Stimulated activated CD4-positive, alpha-beta T cell treated with anti-CD3 and anti-CD28 coated beads, Interleukin-2, amount 100 ng/mL, for 48 hours (primary cell): ENCODE results near the gene WNT7B.

ENCODE experiments used
- DNase-seq, 2 donors: peaks; one replicate each; pipeline ENCODE4 v3.0.0-alpha.2; 2020

Gene WNT7B

DNA sequence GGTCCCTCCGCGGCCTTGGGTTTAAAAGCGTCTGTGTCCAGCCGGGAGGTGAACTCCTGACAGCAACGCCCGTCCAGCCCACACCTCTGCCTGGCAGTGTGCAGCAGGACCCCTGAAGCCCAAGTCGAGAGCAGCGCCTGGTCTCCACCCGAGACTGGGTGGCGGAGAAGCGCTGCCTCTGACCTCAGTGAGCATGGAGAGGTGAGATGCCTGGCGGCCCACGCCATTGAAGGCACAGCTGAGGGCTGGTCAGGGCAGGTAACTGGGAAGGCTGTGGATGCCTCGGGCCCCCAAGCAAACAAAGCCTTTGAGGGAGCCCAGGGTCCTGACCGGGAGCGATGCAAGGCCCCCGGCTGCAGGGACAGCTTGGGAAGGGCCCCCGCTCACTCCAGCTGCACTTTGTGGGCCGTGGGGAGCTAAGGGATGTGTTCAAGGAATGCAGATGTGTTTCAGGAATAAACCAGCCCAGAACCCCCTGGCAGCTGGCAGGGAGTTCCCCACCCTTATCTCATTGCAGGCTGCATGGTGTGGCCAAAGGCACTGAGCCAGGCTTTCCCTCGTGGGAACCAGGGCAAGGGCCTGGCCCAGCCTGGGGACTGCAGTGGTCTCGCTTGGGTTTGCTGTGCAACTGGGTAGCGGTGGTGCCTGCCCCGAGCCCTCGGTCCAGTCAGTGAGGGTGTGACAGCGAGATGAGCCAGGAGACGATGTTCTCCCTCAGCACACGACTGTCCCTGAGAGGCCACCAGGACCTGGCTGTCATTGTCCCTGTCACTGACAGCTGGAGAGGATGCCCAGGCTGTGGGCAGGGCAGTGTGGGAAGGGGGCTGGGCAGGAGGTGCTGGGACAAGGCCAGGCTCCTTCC lies 92.5 kb downstream of the WNT7B start:
- no peak for DNase-seq

GRCh38 chr22:45883811-45884170 lies 93.2 kb downstream of the WNT7B start:
- no peak for DNase-seq

DNA sequence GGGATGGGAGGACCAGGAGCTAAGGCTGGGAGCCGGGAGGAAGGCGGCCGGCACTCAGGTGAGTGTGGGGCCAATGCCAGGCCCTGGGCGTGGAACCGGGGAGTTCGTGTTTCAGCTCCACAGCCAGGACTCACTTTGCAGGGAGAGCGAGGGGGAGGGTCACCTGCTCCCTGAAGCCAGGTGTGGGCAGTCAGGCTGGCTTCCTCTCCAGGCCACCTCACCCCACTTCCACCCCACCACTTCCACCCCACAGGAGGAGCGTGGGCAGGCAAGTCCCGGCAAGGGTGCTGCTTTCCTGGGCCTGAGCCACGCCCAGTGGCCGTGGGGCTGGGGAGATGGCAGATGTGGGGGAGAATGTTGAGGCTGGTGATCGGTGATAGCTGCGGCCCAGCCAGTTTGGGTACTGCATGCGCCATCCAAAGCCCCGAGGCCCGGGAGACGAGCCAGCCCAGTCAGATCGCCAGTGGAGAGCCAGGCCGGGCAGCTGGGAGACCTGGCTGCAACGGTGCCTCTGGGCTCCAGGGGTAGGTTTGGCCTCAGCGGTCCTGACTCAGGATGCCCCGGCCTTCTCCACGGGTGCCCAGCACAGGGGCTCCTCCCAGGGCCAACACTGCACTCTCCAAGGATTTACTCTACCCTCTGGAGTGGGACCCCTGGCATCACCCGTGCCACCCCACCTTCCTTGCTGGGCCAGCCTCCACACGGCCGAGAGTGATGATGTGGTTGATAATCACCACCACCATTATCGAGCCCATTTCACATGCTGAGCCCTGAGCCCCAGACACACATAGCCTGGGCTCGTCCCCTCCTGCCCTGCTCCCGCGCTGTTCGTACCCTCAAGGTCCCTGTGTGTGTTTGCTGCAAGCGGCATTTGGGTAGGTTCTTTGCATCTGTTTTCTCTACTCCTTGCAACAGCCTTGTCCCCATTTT lies 93.8 kb downstream of the WNT7B start:
- no peak for DNase-seq

- no peak for DNase-seq
Observed at GRCh38 chr22:45881524-45881875, 95.5 kb downstream of the WNT7B start.

GRCh38 chr22:45880716-45881523 lies 96.0 kb downstream of the WNT7B start:
- DNase-seq, result no peak

DNA sequence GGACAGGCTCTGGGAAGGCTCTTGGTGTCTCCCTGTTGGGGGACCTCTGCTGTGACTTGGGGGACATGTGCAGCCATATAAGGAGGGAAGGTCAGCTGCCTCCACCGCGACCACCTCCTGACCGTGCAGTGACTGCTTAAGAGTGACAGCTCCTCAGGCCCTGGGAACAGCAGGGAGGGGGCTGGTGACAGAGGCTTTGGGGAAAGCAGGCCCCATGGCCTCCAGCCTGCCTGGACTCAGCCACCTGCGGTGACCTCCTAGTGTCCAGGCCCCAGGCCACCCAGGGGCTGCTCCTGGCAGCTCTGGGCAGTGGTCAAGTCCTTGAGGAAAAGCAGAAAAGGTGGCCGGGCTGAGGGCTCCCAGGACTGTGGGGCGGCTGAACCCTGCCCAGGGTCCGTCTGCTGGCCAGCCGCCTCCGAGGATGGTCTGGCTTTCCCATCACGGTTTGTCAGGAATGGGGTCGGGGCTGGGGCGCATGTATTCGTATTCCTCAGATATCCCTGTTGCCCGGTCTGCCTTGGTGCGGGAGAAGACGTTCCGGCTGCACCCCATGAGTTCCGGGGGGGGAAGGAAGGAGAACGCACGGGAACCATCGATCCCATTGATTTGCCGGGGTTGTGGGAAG lies 96.8 kb downstream of the WNT7B start:
- no peak for DNase-seq

DNA sequence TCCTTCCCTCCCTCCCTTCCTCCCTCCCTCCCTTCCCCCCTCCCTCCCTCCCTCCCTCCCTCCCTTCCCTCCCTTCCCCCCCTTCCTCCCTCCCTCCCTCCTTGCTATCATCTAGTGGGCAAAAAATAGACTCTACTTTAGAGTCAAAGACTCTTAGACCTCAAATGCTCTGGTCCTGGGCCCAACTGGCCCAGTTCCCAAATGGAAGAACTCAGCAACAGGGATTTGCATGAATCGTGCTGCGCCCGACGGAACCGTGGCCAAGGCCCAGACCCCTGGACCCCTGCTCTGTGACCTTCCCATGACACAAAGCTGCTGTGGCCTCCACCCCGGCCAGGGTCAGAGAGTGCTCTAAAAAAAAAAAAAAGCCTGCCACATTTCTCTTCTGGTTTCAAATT lies 97.4 kb downstream of the WNT7B start:
- DNase-seq, result no peak

DNA sequence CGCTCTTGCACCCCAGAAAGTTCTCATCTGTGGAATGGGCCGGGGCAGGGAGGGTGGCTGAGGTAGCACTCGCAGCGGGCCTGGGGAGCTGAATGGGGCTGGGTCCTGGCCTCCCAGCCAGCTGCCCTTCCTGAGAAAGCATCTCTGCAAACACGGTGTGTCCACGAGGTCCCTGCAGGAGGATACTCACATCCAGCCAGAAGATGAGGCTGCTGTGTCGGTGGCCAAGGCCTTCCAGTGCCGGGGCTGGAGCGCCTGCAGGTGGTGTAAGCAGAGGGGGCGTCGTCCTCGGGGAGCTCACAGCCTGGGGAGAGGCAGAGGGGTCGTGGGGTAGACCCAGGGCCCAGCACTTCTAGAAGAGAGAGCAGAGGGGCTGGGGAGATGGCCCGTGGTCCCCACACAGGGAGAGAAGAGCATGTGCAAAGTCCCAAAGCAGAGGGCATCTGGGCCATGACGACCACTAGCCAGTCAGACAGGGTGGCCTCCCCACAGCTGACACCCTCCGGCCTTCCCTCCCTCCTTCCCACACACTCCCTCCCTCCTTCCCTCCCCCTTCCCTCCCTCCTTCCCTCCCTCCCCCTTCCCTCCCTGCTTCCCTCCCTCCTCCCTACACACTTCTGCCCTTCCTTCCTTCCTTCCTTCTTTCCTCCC lies 97.9 kb downstream of the WNT7B start:
- DNase-seq, result no peak

DNA sequence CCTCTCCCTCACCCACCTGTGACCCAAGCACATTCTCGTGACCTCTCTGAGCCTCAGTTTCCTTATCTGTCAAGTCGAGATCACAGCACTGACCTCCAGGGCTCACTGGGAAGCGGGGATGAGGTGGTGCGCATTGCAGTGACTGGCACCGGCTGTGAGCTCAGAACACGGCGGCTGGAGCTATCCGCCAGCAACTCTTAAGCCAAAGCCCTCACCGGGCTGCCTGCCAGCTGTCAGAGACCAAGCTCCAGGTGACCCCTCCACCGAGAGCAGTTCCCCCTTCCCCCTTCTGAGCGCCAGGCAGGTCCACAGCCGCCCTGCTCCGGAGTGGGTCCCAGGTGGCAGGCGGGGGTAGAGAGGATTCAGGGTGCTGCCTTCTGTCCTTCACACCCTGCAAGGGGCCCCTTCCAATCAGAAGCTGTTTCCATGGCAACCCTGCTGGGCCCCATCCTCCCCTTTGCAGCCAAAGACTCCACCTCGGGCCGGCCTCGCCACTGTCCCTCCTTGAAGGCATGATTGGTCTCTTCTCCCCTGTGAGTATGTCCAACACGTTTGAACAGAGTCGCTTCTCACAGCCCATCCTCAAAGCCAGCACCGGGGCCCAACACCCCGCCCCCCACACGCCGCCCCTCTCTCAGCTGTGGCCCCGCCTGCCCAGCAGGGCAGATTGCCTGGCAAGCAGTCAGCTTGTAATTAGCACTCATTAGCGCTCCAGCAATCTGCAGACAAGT lies 98.7 kb downstream of the WNT7B start:
- DNase-seq, result no peak

DNA sequence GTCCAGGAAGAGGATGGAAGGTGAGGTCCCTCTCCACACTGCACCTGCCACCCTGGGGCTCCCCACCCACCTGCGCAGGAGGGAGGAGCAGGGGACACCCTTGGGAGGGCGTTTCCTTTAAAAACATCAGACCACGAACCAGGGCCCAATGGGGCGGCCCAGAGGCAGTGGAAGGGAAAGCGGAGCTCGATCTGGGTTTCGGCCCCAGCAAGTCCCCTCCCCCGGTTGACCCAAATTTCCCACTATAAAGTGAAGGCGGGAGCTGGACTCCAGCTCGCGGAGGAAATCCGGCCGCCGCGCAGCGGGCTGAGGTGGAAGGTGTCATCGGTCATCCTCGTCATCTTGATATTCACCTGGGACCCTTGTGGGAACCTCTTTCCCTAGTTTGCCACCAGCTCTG lies 99.3 kb downstream of the WNT7B start:
- no peak for DNase-seq

DNA sequence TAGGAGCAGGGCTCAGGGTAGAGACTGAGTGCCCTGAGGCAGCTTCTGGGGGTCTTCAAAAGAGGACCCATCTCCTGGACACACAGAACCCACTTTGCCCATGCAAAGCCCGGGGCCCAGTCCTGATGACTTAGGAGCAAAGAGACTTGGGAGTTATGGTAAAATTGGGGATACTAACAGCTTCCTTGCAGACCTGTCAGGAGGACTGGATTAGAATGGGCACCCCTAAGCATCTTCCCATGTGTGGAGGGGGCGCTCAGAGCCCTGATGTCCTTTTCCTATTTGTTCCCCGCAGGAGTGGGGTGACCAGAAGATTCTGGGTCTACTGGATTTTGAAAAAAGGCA lies 100.0 kb downstream of the WNT7B start:
- no peak for DNase-seq

DNA sequence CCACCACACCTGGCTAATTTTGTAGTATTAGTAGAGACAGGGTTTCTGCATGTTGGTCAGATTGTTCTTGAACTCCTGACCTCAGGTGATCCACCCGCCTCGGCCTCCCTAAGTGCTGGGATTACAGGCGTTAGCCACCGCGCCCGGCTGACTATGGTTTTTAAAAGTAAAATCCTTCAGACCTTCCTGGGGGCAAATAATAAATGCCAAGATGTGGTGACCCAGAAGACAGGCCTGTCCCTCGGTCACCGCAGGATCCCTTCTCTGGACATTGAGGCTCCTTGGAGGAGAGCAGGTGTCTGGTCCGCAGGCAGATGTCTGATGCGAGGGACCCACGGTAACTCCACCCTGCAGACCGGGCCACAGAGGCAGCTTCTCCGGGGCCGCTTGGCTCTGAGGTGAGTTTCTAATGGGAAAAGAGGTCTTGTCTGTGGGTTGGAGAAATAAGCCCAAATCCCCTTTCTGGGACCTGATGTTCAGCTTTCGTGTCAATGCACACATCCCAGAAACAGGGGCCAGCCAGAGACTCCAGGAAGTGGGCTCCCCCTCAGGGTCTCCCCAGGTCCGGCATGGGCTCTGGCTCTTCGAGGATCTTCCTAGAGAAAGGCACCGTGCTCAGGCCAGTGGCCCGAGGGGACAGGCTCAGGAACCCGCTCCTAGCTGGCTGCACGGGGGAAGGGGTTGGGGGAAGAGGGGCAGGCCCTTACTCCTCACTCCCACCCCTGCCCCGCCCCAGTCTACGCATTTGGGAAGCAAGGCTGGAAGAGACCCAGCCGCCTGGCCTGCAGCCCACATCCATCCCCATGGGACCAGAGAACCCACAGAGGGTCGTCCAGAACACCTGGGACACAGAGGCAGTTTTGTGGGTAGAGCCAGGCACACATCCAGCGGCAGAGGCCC lies 100.6 kb downstream of the WNT7B start:
- no peak for DNase-seq

- no peak for DNase-seq
Observed at GRCh38 chr22:45872659-45873263, 104.2 kb downstream of the WNT7B start.

DNA sequence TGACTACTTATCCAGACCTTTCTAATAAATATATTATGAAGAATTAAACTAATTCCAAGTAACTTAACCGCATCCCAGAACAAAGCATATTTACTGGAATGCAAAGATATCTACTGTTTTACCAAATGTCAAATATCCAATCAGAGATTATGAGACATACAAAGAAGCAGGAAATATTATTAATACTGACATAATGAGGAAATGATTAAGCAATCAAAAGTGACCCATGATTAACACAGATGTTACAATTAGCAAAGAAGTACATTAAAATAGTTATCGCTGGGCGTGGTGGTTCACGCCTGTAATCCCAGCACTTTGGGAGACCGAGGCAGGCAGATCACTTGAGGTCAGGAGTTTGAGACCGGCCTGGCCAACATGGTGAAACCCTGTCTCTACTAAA lies 105.2 kb downstream of the WNT7B start:
- DNase-seq, result no peak
